HG03575 (cell line): ENCODE results near the gene BRD3.

Source experiments
- ATAC-seq: cut with Tn5 transposase; IDR thresholded peaks from one replicate; pipeline ENCODE4 v1.9.1; 2021; ENCODE audit not compliant: unreplicated experiment, insufficient number of reproducible peaks, low FRiP score; ENCODE audit errors: extremely low read depth

The BRD3 gene

GRCh38 chr9:134068744-134069479, 1.1 kb upstream of the BRD3 start:
- no peak for ATAC-seq

DNA sequence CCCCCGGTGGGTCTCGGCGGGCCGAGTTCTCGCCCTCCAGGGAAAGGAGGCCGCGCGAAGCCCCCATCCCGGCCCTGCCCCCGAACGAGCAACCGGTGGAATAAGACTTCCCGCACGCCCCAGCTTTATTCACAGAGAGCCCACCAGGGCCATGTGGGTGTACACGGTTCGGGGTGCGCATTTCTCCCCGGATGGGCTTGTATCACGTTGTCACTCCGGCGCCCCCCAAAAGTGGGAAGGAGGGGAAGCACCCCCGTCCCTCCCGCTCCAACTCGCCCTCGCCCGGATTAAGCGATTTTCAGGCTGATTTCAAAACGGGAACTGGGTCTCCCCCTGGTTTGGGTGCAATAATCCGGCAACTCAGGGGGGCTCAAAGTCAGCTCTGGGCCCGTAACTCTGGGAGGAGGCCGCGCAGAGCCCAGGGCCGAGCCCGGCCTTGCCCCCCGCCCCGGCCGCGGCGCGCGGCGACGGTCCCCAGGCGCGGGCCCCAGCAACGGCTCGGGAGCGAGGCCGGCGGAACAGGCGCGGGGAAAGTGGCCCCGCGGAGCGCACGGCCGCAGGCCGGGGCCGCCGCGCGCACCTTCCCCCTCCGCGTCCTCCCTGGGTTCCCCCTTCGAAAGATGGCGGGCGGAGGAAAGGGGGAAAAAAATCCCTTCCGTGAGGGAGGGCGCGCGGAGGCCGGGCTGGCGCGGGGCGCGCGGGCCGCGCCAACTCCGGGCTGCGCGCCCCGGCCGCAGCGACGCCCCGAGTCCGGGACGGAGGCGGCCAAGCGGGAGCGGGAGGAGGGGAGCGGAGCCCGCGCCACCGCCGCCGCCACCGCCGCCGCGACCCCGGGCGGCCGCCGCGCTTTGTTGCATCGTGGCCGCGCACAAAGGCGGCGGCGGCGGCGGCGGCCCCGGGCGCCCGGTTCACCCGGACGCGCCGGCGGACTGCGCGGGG, 644 bp downstream of the BRD3 start:
- no peak for ATAC-seq

DNA sequence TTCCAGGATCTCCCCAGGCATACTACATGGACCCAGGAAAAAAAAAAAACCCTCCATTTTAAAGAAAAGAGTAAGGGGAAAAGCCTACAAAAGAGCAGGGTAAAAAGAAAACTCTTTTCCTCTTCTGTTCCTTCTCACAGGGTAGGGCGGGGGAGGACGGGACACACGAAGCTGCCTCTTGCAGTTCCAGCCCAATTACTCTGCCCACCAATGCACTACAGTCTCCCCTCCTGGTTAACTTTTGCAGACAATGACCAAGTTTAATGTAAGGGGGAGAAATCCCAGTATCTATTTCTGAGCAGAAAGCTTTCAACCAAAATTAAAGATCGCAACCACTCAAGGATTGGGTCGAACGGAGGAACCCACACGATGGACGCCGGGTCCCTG, 1.3 kb downstream of the BRD3 start:
- no peak for ATAC-seq

GRCh38 chr9:134065612-134066419, 2.0 kb downstream of the BRD3 start:
- ATAC-seq: no peak

DNA sequence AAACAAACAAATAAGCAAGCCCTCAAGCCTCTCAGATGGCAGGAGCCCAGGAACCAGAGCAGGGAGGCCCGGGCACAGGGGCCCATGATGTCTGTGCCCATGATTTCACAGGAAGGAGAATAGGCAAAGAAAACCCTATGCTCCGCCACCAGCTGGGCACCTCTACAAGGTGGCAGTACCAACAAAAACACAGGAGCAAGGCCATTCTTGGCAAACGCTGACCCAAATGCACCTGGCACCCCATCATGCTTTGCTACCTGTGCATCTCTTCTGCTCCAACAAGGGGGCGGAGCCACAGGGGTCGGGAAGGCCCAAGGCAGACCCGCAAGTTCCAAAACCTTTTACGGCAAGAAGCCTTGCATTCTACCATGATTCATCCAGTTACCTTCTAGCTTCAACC, 3.1 kb downstream of the BRD3 start:
- ATAC-seq: no peak

GRCh38 chr9:134063571-134064450, 4.0 kb downstream of the BRD3 start:
- no peak for ATAC-seq

GRCh38 chr9:134063088-134063570, 4.7 kb downstream of the BRD3 start:
- ATAC-seq: no peak

DNA sequence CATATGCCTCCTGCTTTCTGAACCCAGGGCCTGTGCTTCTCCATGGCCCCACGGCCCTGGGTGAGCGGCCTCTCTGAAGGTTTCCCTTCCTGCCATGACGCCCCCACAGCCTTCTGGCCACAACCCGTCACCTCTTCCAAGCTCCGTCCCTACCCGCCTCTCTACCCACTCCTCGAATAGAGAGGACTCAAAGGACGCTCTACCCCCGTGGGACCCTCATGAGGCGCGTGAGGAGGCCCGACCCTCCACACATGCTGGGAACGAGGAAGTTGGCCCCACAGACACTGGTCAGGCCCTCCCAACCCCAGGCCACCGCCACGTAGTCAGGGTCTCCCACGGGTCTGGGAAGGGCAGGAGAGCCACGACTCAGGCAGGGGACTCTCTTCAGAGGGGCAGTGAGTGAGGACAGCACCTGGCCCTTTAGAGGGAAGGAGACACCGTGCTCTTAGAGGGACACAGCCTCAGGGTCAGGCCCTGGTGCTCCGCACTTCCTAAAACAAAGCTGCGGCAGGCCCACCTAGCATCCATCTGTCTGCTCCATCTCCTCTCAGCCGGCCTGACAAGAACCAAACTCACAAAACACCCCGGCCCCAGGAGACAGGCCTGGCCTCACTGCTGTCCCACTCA, 5.3 kb downstream of the BRD3 start:
- ATAC-seq: no peak

DNA sequence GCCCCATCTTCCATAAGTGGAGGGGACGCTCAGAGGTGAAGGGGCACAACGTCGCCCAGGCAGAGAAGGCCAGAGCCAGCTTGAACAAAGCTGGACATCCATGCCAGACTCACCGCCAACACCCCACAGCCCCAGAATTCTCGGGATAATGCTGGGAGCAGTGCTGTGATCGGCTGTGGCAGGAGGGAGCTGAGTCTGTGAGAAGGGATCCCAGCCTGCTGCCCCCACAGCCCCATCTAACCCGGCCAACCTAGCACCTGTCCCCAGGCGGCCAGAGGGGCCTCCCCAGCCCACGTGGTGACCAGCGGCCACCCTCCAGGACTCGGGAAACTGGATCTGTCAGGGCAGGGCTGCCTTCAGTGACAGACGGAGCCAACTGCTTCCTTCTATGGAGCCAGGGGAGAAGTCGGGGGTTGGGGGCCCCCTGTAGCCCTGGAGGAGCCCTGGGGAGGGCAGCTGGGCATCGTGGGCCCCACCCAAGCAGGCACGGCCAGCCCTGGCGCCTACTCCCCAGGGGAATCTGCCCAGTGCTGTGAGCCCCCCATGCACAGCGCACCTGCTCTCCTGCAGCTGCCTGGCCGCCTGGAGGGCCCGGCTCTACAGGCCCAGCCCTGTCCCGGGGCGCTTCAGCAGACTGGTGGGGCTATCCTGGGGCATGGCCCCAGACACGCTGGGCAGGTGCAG, 6.0 kb downstream of the BRD3 start:
- ATAC-seq: no peak

DNA sequence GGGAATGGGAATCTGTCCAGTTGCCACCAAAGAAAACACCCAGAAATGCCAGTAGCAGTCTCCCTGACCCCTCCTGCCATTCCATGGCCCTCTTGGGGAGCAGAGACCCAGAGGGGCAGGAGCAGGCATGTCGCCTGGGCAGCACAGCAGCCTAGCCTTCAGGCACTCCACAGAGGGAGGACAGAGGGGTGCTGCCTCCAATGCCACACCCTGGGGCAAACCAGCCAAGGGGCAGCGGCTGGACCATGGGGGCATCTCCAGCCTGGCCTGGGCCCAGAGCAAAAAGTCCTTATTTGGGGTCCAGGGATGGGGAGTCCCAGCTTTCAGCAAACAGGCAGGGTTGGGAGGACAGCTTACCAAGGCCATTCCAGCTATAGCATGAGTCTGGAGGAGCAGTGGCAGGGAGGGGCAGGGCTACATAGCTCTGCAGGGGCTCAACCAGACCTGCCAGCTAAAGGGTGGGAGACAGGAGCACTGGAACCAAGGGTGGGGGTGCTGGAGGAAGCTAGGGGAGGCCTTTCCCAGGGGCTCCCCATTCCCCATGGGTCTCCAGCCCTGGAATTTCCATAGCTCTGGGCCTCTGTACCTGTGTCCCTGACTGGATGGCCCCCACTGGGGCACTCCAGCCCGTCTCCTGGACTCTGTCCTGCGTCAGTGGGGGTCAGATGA, 6.7 kb downstream of the BRD3 start:
- ATAC-seq: no peak

DNA sequence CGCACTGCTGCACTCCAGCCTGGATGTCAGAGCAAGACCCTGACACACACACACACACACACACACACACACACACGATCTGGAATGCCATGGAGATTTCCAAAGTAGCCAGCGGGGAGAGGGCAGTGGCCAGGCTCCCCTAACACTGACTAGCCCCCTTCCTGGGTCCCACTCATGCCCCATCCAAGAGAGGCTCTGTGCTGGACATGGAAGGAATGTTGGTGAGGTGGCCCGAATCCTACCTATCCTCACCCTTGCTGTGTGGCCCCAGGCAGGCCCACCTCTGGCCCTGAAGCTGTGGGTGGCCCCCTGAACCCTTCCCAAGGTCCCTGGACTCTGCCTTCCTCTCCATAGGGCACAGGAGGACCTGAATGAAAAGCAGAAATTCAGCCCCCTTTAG, 7.3 kb downstream of the BRD3 start:
- no peak for ATAC-seq

GRCh38 chr9:134059661-134060395, 8.0 kb downstream of the BRD3 start:
- no peak for ATAC-seq

- no peak for ATAC-seq
These were observed 8.6 kb downstream of the BRD3 start for GRCh38 chr9:134059188-134059641.

- no peak for ATAC-seq
These were observed 9.1 kb downstream of the BRD3 start for GRCh38 chr9:134058716-134059115.

DNA sequence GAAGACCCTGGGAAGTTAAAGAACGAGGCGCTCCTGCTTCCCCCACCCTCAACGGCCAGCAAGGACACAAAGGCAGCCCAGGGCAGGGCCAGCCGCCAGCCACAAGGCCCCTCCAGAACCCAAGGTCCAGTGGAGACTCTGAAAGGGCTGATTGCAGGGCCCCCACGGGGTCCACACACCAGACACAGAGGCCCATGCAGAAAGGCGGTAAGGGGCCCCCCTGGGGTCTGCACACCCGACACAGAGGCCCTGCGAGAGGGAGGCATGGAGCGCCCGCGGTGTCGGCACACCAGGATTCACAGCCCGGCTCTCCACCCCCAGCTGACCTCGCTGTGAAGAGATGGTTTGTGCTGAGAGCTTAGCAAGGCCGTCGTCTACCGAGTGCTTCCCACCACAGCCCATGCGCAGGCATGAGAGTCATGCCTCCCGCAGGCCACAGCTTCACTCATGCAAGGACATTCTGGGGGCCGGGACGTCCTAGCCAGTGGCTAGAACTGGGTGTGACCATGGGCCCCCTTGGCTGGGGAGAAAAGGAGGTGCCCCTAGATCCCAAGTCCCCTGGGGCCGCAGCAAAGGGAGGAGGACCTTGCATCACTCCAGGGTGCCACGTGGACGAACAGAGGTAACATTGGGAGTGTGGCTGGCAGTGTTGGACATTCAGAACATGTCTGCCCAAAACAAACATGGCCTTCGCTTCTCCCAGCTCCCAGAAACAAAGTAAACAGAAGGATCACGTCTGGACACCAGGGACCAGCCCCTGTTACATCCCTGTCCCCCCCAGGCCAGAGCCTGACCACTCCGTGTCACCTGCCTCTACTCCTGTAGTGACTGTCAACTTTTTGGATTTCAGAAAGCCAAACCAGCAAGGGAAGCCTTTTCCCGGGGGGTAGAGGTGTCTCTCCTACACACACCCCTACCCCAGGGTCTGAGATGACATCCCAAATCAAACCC, 9.8 kb downstream of the BRD3 start:
- no peak for ATAC-seq
